Fibroblast of skin of scalp (primary cell): ENCODE results near the gene KLHL29.

Experiments
- DNase-seq: peaks from one replicate; pipeline ENCODE4 v3.0.0-alpha.2; 2013

KLHL29 gene

DNA sequence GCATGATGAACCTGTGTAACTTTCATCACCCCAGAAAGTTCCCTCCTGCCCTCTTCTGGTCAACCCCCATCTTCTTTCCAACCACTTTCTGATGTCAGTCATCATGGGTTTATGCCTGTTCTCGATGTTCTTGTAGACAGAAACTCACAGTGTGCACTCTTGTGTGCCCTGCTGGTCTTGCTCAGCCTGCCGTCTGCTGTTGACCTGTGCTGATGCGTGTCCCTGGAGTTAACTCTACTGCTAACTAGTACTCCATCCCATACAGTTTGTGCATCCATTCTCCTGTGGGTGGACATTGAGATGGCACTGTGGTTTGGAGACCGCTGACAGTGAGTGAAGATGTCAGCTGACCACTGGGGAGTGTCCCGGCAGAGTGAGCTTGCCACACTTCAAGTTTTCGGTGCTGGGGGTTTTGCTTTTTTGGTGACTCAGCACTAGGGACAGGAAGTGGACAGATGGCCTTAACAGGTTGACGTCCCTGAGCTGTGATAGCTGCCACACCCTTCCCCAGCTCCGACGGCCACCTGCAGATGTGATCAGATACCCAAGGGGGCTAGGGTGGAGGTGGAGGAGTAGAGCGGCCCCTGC is 14.8 kb downstream of the KLHL29 start:
- DNase-seq, result no peak

DNA sequence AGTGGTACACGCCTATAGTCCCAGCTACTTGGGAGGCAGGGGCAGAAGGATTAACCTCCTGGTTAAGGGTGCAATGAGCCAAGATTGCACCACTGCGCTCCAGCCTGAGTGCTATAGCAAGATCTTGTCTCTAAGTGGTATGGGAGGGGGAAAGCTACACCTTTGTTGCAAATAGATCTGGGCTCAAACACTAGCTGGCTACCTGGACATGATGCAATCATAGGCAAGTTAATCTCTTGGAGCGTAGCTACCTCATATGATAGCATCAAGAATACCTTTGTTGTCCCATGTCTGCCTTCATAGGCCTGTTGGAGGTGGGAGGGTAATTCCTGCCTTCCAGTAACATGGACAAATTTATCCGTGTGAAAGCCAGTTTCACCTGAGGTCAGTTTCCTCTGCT is 15.7 kb downstream of the KLHL29 start:
- no peak for DNase-seq

DNA sequence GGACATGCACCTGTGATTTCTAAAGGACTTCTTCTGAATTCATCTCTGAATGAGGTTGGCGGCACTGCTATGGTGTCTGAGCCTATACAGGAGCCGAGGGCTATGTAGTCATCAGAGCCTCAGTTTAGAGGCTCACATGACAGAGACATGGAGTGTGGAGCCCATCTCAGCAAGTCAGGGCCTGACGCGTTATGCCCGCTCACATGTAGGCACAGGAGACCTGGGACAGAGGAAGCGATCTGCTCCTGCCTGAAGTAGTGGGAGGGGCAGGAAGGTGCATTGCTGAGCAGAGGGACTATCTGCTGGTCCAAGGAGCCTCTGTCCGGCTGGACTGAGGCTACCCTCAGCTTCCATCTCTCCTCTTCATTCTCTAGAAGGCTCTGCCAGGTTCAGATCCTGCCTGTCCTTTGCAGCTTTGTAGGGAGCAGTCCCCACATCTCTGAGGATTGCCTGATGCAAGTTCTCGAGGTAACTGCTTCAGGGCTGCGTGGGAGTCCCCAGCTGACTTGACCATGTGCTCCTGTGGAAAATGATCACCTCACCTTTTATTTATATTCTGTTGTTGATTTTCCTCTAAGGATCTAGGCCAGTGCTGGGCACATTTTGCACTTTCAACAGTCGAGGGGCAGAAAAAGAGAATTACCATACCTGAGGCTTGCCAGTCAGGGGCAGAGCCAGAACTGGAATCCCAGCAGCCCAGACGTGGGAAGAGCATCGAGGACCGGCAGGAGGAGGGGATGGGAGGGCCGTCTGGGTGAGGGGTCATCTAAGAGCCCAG is 16.6 kb downstream of the KLHL29 start:
- no peak for DNase-seq

DNA sequence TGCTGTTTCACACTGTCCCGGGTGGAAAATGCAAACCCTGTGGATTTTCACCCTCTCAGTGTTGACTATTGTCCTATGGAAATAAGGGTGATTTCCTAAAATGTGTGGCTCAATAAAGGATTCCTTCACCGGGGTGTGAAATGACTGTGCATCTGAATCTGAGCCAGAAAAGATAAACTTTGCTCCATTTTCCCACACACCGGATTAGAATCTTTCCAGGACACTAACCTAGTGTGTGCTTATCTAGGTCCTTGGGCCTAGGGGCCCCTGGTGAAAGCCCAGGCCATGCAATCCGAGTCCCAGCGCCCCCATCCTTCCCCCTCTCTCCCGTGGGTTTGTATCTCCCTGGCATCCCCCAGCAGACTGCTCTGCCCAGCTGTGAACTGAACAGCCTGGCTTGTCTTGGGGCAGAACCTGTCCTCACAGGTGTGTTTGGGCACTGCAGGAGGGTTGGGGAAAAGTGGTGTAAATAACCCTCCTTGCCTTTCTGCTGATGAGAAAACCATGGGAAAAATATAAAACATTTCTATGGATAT is 17.3 kb downstream of the KLHL29 start:
- no peak for DNase-seq

DNA sequence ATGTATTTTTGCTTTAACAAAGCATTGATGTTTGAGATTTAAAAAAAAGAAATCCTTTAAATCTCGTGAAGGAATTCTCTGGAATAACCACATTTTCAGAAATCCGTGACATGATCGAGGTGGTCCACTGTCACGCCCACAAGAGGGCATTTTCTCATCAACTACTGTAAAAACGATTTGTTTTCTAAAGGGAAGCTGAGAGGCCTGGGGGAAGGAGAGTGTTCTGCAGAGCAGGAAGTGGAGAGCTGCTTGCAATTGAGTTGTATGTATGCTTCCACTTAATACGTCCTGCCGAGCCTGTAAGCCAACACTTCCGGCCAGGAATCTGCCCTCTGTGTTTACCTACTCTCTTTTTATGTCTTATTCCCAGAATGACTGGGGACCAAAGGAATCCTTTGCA is 19.4 kb downstream of the KLHL29 start:
- peak; percentile 81 for DNase-seq

DNA sequence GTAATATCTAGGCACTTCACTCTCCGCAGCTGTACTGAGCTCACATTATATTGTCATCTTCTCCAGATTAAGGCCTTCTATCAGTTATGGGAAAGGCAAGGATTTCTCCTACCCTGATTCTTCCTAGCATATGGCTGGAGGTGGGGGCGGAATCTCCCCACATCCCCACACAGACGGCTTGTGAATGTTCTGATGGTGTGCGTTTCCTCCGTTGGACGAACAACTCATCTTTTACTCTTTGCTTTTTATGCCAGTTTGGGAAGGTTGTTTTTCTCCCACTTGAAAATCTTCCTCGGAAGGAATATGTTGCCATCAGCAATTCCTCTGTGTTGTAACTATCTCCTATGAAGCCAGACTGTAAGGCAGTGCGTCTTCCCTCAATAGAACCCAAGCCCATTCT is 24.3 kb downstream of the KLHL29 start:
- no peak for DNase-seq

DNA sequence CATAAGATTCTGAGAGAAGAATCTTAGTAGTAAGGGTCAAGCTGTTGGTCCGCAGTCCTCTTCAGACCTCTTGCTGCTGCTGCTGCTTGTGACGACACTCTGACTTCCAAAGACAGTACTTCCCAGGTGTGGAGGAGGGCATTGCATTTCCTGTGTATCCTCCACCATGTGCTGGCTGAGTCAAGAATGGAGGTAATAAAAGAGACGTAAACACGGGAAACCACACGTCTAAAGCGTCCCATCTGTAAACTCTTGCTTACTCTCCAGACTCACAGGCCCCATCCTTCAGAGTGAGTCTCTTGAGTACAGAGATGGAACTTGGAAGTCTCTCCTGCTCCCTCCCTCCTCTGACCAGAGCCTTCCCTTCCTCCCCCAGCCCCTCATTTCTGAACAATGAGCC is 25.6 kb downstream of the KLHL29 start:
- DNase-seq, result no peak

DNA sequence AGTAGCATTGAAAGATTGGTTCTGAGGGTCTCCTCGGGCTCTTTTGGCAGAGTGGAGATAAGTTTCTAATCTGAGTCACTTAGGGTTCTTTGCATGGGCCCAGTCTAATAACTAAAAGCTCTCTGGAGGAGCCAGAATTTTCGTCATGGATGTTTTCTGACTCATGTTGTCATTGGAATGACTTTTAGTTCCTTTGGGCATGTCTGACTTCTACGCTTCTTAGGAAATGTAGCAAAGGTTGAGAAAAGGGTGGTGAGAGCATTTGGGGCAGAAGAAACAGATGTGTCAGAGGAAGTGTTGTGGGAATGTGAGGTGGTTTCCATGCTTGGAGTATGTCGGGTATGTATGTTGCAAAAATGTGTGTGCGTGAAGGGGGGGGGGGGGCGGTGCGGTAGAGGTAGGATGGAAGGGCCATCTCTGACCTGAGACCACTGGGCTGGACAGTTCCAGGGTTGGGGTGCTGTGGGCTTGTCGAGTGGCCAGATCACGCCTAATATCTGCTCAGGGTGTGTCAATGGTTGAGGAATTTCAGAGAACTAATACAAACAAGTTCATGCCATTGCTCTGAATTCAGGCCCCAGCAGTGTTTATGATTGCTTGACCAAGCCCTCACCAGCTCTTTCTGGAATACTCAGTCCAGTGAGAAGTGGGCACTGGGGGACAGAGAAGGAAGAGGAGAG is 26.9 kb downstream of the KLHL29 start:
- DNase-seq, result peak; percentile 92

DNA sequence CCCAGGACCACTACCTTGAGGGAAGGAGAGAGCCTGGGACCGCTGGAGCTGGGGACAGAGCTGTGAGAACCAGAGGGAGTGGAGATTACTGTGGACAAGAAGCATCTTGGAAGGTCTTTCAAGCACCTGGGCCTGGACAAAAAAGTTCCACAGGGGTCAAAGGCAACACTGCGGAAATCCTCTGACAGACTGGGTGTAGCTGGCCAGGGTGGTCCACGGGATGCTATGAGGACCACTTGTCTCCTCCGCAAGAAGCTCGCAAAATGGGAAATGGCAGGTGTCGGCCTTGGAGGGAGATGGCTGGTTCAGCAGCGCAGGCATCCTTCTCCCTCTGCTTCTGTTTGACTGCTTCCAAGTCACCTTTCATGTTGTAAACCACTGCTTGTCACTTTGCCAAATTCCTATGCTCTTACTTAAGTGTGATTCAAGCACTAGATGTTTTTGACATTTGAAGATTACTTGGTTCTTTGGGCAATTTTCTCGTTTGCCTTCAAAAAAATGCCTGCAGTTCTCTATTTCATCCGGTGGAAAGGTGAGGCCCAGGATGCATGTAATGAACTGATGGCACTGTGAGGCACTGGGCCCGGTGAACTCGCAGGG is 27.7 kb downstream of the KLHL29 start:
- peak; percentile 73 for DNase-seq

DNA sequence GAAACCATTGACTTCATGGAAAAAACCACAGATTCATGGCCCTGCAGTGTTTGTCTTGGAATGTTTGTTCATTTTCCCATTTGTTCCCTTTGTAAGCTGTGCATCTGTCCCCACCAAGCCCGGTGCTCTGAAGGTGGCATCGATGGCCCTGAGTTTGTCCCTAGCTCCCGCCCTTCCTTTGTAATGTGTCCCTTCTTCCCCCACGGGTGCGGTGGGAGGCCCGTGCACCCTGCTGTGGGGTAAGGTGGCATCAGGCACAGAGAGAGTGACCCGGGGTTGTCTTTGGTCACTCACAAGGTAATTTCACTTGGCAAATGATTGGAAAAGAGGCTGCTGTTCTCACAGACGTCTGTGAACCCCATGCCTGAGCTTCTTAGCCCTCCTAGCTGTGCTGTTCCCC is 28.7 kb downstream of the KLHL29 start:
- no peak for DNase-seq

DNA sequence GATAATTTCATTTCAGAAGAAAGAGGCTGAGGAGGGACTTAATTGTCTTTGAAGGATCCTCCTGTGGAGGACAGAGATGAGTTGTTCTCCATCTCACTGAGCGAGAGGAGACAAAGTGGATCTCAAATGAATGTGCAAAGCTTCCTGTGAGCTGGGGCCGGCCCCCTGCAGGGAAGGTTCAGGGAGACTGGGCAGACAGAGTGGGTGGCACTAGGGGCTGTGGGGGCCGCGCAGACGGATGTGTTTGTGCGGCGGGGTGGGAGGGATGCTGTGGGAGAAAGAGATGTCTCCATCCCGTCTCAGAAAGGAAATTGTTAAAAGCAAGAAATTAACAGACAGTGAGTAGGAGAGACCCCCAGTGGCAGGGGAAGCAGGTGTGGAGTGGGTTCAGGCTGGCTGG is 29.1 kb downstream of the KLHL29 start:
- DNase-seq, result no peak

DNA sequence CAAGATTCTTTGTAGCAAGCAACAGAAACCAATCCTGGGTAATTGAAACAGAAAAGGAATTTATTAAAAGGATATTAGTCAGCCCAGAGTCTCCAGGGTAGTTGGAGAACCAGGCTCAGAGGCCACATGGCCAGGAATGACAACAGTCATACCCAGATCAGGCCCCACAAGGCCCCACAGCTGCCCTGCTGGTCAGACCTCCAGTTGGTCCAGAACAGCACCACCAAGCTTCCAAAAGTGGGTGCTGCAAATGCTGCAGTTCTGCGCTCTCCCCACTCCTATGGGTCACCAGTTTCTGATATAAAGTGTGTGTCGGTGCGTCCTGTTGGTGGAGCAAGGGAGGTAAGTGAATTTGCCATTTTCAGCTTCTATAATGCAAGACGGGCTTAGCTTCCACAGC is 29.9 kb downstream of the KLHL29 start:
- DNase-seq, result peak; percentile 29

DNA sequence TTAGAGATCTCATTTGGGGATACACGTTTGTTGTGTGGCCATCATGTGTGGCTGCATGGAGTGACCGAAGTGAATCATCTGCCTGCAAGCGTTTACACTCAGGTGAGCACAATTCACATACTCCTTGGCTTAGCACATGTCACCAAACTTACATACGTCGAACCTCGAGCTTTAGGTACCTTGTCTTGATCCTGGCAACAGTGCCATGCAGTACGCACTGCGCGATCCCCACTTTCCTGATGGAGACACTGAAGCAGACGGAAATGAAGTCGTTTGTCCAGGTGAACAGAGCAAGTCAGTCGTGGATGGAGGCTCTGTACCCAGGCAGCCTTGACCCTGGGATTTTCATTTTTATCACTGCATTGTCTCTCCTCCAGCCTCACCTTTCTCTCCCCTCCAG is 32.3 kb downstream of the KLHL29 start:
- DNase-seq, result no peak

DNA sequence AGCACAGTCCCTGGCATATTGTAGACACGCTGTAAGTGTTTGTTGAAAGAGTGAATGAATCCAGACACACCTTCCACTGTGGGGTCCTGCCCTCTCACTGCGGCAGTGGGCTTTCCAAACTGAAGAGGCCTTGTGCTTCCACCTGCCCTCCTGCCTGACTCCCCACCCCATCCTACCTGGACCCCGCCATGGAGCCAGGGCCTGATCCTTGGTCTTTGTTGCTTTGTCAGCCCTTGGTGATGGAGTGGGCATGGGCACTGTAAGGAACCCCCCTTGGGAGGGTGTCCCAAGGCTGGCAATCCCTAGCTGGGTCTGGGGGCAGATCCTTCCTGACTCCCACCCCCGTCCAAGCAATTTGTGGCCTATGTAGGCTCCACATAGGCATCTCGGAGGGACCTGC is 33.1 kb downstream of the KLHL29 start:
- DNase-seq, result no peak

DNA sequence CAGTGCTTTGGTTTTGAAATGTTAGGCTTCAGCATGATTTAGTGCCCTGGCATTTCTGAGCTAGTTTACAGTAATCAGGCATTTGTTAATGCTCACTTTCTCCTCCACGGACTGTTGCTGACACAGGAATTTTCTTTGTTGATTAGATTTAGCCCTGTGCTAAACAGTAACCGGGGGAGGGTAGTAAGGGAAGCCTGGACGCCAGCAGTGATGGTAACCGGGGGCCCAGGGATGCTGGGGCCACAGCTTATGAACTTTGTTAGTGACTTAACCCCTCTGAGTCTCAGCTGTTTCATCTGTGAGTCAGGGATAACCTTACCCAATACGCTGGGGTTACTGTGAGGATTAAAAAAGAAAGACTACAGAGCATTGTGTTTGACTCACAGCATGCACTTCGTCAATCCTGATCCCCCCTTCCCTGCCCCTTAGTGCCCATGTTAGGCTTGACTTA is 33.5 kb downstream of the KLHL29 start:
- peak; percentile 56 for DNase-seq

DNA sequence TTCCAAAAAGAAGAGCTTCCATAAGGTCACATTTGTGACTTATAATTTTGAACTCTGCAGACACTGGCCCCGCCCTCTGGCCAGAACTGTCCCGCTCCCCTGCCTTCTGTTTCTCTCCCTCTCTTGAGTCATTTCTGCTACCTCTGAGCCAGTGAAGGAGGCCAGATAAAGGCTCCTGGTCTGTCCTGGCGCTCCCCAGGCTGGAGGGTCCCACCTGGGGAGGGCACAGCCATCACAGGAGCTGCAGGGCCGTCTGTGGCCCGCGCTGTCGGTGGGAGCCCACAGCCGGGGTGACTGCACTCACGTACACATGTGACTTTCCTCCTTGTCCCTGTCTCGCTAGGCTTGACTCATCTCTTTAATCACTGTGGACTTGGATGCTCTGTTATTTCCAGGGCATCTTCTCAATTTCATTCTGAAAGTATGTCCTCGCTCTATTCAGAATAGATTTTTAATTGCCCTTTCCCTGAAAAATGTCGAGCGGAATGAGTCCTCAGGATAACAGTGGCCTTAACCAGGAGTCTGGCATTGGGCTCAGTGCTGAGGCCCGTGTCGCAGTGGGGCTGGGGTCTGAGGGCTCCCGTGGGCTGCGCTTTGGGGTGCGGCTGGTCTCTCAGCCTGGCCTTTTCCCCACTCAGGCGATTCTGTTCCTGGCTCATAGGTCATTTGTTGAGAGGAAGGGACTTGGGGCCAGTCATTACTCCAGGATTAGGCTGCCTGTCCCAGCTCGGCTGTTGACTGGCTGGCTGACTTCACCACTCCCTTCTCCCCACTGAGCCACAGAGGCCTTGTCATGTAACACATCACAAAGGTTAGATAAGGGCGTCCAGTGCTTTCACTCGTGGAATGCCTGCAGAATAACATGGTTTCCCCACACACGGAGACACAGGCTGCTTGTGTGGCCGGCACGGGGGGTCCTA is 34.5 kb downstream of the KLHL29 start:
- no peak for DNase-seq

DNA sequence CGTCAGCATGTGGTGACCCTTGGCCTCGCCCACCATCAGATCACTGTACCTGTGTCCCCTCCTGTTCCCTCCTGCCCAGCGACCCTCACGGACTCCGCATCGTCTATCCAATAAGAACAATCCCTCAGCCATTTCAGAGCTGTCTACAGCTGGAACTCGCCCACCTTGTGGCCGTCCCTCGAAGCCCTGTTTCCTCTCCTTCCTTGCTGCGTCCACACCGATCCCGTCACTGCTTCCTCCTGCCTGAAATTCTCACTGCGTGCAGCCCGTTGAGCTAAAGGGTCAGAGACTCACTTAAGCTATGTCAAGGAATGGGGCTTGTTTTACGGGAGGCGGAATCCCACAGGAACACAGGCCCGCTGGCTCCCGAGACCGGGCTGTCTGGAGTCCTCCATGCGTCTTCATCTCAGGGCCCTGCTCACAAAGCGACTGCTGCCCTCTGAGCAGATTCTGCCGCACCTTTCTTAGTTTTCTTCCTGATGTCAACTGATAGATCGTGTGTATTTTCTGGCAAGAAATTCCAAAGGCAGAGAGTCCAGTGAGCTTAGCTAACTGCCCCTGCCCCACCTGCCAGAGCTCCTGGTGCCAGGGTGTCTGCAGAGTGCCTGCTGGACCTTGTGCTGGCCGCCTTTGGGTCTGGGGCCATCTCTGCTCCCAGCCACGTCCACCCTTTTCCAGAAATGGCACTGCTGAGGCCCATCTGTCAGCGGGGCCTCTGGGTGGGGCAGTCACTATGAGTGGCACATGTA is 35.3 kb downstream of the KLHL29 start:
- no peak for DNase-seq

DNA sequence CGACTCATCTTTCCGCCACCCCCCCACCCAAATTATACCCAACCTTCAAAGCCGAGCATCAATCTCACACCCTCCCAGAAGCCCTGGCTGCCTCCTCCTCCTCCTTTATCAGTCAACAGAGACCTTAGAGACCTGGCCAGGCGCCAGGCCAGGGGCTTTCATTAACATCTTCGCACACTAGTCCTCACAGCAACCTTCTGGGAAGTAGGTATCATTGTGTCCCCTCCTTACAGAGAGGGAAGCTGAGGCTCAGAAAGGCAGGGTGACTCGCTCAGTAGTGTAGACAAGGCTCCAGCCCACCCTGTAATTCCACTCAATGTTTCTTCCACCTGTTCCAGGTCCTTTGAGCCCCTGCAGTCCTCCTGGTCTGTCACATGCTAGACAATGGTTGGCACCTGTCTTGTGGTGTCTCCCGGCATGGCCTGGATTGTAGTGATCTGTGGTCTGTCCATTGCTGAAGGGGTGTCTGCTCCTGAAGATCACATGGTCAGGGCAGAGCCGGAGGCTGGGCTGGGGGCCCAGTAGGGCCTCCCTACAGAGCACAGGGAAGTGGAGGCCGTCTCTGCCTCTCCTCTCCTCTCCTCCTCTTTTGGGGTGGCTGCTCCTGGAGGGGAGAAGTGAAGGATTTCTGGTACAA is 36.0 kb downstream of the KLHL29 start:
- DNase-seq, result no peak

DNA sequence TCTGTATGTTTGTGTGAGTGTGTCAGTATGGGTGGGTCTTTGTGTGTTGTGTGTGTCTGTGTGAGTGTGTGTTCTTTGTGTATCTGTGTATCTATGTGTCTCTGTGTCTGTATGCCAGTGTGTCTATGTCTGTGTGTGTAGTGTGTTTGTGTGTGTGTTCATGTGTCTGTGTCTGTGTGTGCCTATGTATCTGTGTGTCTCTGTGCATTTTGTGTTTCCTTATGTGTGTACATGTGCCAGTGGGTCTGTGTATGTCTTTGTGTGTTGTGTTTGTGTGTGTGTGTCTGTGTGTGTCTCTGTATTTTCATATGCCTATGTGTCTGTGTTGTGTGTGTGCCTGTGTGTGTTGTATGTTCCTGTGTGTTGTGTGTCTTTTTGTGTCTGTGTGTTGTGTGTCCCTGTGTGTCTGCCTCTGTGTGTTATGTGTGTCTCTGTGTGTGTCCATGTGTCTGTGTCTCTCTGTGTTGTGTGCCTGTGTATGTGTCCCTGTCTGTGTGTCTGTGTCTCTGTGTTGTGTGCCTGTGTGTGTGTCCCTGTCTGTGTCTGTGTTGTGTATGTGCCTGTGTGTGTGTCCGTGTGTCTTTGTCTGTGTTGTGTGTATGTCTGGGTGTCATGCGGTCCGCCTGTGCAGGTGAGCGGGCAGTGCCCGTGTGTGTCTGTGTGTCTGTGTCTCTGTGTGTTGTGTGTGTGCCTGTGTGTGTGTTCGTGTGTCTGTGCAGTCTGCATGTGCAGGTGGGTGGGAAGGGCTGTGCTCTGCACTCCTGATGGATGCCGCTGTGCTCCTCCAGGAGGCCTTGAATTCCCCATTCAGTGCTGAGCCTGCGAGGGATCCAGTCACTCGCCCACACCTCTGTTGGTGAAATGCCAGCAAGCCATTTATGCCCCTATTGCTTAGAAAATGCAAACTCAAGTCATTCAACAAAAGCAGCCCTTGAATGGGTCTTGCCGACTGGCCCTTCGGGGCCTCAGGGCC is 37.4 kb downstream of the KLHL29 start:
- no peak for DNase-seq
